Measurements from ENCODE around the gene MRPL27.

The MRPL27 gene

GRCh38 chr17:50360486-50361115, 12.4 kb downstream of the MRPL27 start:
- no peak for DNase-seq (ENCODE audit: low read depth)

- no peak for DNase-seq (ENCODE audit: low read depth)
Measured at GRCh38 chr17:50359998-50360461, 13.0 kb downstream of the MRPL27 start.

GRCh38 chr17:50359005-50359699, 13.8 kb downstream of the MRPL27 start:
- DNase-seq (ENCODE audit: low read depth): no peak

GRCh38 chr17:50358177-50358576, 14.8 kb downstream of the MRPL27 start:
- DNase-seq (ENCODE audit: low read depth): no peak

- no peak for DNase-seq (ENCODE audit: low read depth)
Measured at GRCh38 chr17:50356892-50357510, 16.0 kb downstream of the MRPL27 start.

GRCh38 chr17:50356418-50356817, 16.6 kb downstream of the MRPL27 start:
- DNase-seq (ENCODE audit: low read depth): no peak

GRCh38 chr17:50355701-50356341, 17.2 kb downstream of the MRPL27 start:
- DNase-seq (ENCODE audit: low read depth): no peak

GRCh38 chr17:50355336-50355700, 17.7 kb downstream of the MRPL27 start:
- DNase-seq (ENCODE audit: low read depth): no peak

GRCh38 chr17:50354776-50355175, 18.2 kb downstream of the MRPL27 start:
- DNase-seq (ENCODE audit: low read depth): no peak

- no peak for DNase-seq (ENCODE audit: low read depth)
Measured at GRCh38 chr17:50354198-50354597, 18.8 kb downstream of the MRPL27 start.

- no peak for DNase-seq (ENCODE audit: low read depth)
Measured at GRCh38 chr17:50353600-50354195, 19.3 kb downstream of the MRPL27 start.

- no peak for DNase-seq (ENCODE audit: low read depth)
Measured at GRCh38 chr17:50352693-50353599, 20.0 kb downstream of the MRPL27 start.

- no peak for DNase-seq (ENCODE audit: low read depth)
Measured at GRCh38 chr17:50352072-50352692, 20.8 kb downstream of the MRPL27 start.

GRCh38 chr17:50350733-50351132, 22.3 kb downstream of the MRPL27 start:
- no peak for DNase-seq (ENCODE audit: low read depth)

GRCh38 chr17:50349243-50349600, 23.8 kb downstream of the MRPL27 start:
- no peak for DNase-seq (ENCODE audit: low read depth)

GRCh38 chr17:50348522-50349242, 24.3 kb downstream of the MRPL27 start:
- no peak for DNase-seq (ENCODE audit: low read depth)

- DNase-seq (ENCODE audit: low read depth): no peak
Measured at GRCh38 chr17:50347894-50348291, 25.1 kb downstream of the MRPL27 start.

- no peak for DNase-seq (ENCODE audit: low read depth)
Measured at GRCh38 chr17:50347117-50347893, 25.7 kb downstream of the MRPL27 start.

GRCh38 chr17:50346313-50347116, 26.5 kb downstream of the MRPL27 start:
- no peak for DNase-seq (ENCODE audit: low read depth)

Data from T-helper 22 cell (primary cell).